T-helper 1 cell treated with Interleukin-12 subunit alpha and Interleukin-12 subunit beta and Interleukin-4 antibody, amounts not matched to agents 30 μg/mL and 1 μg/mL, for 36 hours (primary cell): ENCODE data around the gene YPEL2.
A peak's percentile ranks its signal among the peaks of the same experiment; 100 is the strongest.

Experiments used
- H3K27ac Mint-ChIP-seq: one replicate; pipeline ENCODE4 v1.8.0; 2021; ENCODE audit warnings: mild to moderate bottlenecking, mixed read lengths
- H3K27me3 Mint-ChIP-seq: one replicate; pipeline ENCODE4 v1.8.0; 2021; ENCODE audit warnings: low read depth, mixed read lengths
- H3K36me3 Mint-ChIP-seq: one replicate; pipeline ENCODE4 v1.8.0; 2021; ENCODE audit warnings: low read depth, mixed read lengths
- H3K4me1 Mint-ChIP-seq: one replicate; pipeline ENCODE4 v1.8.0; 2021; ENCODE audit warnings: low read depth, mixed read lengths
- H3K4me3 Mint-ChIP-seq: one replicate; pipeline ENCODE4 v1.8.0; 2021; ENCODE audit warnings: mild to moderate bottlenecking, moderate library complexity, mixed read lengths
- H3K9me3 Mint-ChIP-seq: one replicate; pipeline ENCODE4 v1.8.0; 2021; ENCODE audit warnings: mixed read lengths

YPEL2 gene

DNA sequence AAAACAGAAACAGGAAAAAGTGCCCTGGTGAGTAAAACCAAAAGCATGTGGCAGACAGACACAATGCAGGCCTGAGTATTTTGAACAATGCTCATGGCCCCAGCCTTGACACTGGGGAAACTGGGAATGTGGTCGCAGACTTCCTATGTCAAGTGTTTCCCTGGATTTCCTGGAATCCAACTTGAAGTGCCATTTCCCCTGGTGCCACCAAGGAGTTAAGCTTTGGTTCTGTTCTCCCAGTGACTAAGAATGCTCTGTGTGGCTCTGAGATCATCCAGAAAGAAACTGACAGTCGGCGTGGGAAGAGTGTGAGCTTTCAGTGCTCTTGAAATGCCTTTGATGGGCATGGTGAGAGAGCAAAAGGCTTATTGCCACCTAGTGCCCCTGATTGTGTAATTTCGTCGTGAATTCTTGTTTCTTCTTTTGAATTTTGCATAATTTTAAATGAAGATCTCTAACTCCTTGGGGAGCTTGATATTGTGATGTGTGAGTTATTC lies 96.0 kb downstream of the YPEL2 start:
- Mint-ChIP-seq H3K4me1 (peaks cover 5% of the 10 kb centered on the region), H3K36me3 (no peaks in the 10 kb centered on the region), H3K9me3 (peaks cover under 1% of the 10 kb centered on the region), H3K4me3 (no peak overlapping the region), H3K27me3 (no peaks in the 10 kb centered on the region), H3K27ac (no peak overlapping the region)

DNA sequence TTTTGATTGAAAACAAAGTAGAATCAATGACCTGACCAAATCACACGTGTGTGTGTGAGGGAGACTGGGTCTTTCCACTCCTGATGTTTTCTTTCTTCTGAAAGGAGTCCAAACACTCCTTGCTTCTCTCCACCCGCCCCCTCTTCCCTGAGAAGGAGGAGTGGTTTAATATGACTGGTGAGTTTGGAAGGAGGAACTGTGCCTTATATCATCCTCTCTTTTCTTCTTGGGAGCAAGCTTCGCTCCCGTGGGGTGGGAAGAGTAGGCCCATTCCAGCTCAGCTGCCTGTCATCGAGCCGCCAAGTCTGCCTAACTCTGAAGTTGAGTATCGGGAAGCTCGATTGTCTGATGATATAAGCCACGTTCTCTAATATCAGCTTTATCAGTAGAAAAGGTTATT lies 96.5 kb downstream of the YPEL2 start:
- H3K4me3 Mint-ChIP-seq = no peak overlapping the region
- H3K4me1 Mint-ChIP-seq = peaks cover 5% of the 10 kb centered on the region
- peaks cover 5% of the 10 kb centered on the region for H3K9me3 Mint-ChIP-seq
- H3K36me3 Mint-ChIP-seq = no peaks in the 10 kb centered on the region
- no peak overlapping the region for H3K27ac Mint-ChIP-seq
- no peaks in the 10 kb centered on the region for H3K27me3 Mint-ChIP-seq

DNA sequence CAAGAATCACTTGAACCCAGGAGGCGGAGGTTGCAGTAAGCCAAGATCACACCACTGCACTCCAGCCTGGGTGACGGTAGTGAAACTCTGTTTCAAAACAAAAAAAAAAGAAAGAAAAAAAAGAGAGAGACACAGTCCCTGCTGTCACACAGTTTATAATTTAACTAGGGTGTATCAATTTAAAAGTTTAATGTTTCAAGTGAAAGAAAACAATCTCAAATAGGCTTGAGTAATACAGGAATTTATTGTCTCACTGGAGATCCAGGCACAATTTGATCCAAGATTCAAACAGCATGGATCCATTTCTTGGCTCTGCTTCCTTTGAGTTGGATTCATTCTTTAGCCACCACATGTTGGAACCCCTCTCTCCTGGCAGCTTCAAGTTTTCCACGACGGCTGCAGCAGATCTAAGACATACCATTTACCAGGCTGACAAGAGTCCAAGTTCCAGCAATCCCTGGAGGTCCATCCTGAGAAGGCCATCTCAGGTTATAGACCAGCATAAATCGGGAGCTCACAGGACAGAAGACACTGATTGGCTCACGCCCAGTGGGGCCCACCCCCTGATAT lies 97.5 kb downstream of the YPEL2 start:
- H3K36me3 Mint-ChIP-seq = no peaks in the 10 kb centered on the region
- H3K4me1 Mint-ChIP-seq = peaks cover 5% of the 10 kb centered on the region
- no peak overlapping the region for H3K27ac Mint-ChIP-seq
- H3K27me3 Mint-ChIP-seq = no peaks in the 10 kb centered on the region
- H3K9me3 Mint-ChIP-seq = peaks cover 5% of the 10 kb centered on the region
- no peak overlapping the region for H3K4me3 Mint-ChIP-seq

DNA sequence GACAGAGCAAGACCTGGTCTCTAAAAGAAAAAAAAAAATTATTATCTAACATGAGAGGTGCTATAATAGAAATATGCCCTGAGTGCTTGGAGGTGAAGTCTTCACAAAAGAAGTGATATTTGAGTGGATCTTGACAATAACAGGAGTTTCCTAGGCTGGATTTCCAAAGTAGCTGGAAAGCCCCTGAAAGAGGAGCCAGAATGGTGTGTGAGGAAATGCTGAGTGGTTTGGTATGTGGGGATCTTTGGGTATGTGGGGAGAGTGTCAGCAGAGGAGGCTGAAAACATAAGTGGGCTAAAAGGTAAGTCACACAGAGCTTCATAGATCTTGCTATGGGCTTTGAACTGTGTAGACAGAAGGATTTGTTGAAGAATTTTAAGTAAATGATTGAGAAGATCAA lies 100.1 kb downstream of the YPEL2 start:
- no peaks in the 10 kb centered on the region for H3K27me3 Mint-ChIP-seq

DNA sequence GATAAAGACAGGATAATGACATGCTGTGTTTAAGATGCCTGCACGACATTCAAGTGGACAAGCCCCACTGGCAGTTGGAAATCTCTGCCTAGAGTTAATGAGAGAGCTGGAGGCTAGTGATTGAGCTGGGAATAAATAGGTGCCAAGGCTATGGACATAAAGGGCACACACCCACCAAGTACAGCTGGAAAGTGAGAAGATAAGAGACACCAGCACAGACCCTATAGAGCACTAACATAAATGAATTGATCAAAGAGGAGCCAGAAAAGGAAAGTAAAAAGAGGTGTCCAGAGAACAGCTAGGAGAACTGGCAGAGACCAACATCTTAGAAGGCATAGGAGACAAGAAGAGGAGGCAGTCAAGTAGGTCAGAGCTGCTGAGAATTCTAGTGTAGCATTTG lies 101.2 kb downstream of the YPEL2 start:
- Mint-ChIP-seq H3K27ac (no peak overlapping the region), H3K4me3 (no peak overlapping the region), H3K4me1 (peaks cover 10% of the 10 kb centered on the region), H3K36me3 (no peaks in the 10 kb centered on the region), H3K9me3 (peaks cover 5% of the 10 kb centered on the region), H3K27me3 (no peaks in the 10 kb centered on the region)

More for the DNA sequence above, 100.1 kb downstream of the YPEL2 start:
- no peak overlapping the region for H3K4me3 Mint-ChIP-seq
- peaks cover 5% of the 10 kb centered on the region for H3K9me3 Mint-ChIP-seq
- H3K36me3 Mint-ChIP-seq = no peaks in the 10 kb centered on the region
- peaks cover 8% of the 10 kb centered on the region for H3K4me1 Mint-ChIP-seq
- no peak overlapping the region for H3K27ac Mint-ChIP-seq

DNA sequence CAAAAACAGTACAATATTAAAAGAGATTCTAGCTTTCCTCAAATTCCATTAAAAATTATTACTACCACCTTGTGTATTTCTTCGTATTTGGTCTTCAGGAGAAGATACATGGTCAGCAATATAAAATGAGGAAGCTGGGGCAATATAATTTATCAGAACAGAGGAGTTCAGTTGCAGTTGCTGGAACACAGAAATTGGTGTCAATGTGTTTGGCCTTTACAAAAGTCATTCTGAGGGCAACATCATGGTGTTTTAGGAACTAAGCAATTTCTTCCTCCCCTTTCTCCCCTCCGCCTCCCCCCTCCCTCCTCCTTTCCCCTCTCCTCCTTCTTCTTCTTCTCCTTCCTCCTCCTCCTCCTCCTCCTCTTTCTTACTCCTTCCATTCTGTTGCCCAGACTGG lies 102.1 kb downstream of the YPEL2 start:
- Mint-ChIP-seq H3K36me3 (no peaks in the 10 kb centered on the region), H3K4me1 (peaks cover 17% of the 10 kb centered on the region), H3K27ac (no peak overlapping the region), H3K27me3 (no peaks in the 10 kb centered on the region), H3K4me3 (no peak overlapping the region), H3K9me3 (peaks cover 5% of the 10 kb centered on the region)

DNA sequence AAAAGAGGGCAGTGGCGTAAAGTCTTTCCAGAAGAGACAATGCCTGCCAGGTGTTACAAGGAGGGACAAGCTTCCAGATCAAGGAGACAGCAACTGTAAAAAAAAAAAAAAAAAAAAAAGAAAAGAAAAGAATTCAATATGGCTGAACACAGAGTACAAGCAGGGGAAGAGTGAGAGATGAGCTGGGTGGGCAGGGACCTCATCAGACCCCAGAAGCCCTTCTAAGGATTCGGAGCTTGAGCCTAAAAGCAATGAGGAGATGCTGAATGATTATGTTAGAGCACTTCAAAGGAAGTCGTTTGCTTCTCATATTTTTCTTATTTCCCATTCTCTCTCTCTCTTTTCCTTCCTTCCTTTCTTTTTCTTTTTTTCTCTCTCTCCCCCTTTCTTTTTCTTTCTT lies 103.0 kb downstream of the YPEL2 start:
- Mint-ChIP-seq H3K4me1 (peaks cover 22% of the 10 kb centered on the region), H3K27ac (no peak overlapping the region), H3K27me3 (no peaks in the 10 kb centered on the region), H3K9me3 (peaks cover 5% of the 10 kb centered on the region), H3K36me3 (no peaks in the 10 kb centered on the region), H3K4me3 (no peak overlapping the region)

DNA sequence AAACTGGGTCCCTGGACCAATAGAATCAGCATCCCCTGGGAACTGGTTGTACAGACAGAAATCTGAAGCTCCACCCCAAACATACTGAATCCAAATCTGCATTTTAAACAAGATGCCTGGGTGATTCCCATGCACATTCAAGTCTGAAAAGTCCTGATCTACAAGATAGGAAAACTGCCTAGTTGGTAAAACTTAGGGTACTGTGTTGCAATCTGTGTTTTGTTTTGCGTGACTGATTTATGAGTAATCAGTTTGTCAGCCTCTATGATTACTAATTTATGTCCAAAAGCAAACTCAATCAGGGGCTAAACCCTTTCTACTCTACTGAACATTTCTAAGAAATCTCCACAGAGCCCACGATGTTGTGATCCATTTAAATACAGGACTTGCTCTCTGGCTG lies 103.8 kb downstream of the YPEL2 start:
- Mint-ChIP-seq H3K27ac (peak overlapping the region; percentile 55), H3K27me3 (no peaks in the 10 kb centered on the region), H3K9me3 (peaks cover 5% of the 10 kb centered on the region), H3K36me3 (no peaks in the 10 kb centered on the region), H3K4me1 (peaks cover 30% of the 10 kb centered on the region), H3K4me3 (no peak overlapping the region)

DNA sequence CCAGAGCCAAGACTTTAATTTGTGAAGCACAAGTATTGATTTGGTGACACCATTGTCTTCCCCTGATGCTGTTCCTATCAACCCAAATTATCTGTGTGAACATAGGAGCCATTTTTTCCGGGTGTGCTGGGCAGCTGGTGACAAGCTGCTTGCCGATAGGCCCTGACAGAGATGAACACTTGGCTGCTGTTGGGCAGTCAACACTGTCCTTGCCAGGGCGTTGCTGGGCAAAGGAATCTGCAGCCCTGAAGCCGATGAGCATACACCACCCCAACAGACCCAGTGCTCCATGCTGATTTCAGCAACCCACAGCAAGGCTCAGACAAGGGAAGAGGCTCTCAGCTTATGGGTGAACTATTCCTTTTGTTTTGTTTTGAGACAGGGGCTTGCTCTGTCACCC lies 105.4 kb downstream of the YPEL2 start:
- no peak overlapping the region for H3K27ac Mint-ChIP-seq
- peaks cover 5% of the 10 kb centered on the region for H3K9me3 Mint-ChIP-seq
- no peaks in the 10 kb centered on the region for H3K36me3 Mint-ChIP-seq
- H3K4me3 Mint-ChIP-seq = no peak overlapping the region
- H3K27me3 Mint-ChIP-seq = no peaks in the 10 kb centered on the region
- peaks cover 34% of the 10 kb centered on the region for H3K4me1 Mint-ChIP-seq

DNA sequence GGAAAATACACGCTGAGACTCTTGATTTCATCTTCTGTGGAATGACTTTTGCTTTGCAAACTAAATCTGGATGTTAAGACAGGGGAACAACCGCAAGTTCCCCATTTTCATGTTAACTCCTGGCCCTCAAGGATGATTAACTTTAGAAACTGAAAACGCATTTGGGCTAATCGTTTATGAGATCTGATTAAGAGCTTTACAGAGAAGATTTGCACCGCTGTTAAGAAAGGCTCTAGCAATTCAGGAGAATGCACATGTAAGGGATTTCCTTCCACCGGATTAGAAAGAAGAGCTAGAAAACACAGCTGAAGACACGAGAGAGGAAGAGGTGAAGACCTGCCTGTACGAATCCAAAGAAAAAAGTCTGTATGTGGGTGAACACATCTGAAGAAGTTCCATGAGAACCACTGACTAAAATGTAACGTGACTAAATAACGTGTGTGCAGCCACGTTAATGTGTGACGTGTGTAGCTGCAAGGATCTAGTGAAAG lies 106.4 kb downstream of the YPEL2 start:
- Mint-ChIP-seq H3K9me3 (peaks cover under 1% of the 10 kb centered on the region), H3K27ac (no peak overlapping the region), H3K4me3 (no peak overlapping the region), H3K36me3 (no peaks in the 10 kb centered on the region), H3K4me1 (peaks cover 34% of the 10 kb centered on the region), H3K27me3 (no peaks in the 10 kb centered on the region)

DNA sequence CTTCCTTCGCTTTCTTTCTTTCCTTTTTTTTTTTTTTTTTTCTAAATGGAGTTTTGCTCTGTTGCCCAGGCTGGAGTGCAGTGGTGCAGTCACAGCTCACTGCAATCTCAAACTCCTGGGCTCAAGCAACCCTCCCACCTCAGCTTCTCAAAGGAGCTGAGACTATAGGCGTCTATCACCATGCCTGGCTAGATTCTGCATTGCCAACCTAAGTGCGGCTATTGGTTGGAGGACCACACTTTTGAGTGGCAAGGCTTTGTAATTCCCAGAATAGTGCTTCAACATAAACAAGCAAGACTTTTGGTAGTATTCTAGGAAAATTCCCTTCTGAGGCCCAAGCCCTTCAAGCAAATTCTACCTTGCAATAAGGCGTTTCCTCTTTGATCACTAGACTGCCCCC lies 107.8 kb downstream of the YPEL2 start:
- peak overlapping the region; percentile 18 for H3K4me3 Mint-ChIP-seq
- peaks cover 34% of the 10 kb centered on the region for H3K4me1 Mint-ChIP-seq
- peak overlapping the region; percentile 78 for H3K27ac Mint-ChIP-seq
- no peaks in the 10 kb centered on the region for H3K27me3 Mint-ChIP-seq
- no peaks in the 10 kb centered on the region for H3K36me3 Mint-ChIP-seq
- H3K9me3 Mint-ChIP-seq = no peaks in the 10 kb centered on the region

DNA sequence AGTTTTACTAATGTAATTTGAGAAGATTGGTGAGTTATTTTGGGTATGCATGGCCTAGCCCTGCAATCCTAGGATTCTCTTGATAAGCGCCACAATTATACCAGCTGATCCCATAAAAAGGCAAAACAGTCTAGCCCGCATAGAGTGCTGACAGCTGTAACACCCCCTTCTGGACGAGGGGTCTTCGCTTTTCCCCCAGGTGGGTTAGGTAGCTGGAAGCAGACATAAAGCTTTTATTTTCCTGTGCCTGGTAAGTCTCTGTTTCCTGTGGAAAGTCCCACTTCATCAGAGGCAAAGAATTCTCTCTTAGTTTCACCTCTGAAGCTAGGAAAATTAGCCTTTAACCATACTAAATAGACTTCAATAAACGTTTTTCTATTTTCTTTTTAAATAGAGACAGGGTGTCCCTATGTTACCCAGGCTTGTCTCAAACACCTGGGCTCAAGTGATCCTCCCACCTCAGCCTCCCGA lies 108.3 kb downstream of the YPEL2 start:
- Mint-ChIP-seq H3K27ac (peak overlapping the region; percentile 78), H3K4me1 (peaks cover 34% of the 10 kb centered on the region)

DNA sequence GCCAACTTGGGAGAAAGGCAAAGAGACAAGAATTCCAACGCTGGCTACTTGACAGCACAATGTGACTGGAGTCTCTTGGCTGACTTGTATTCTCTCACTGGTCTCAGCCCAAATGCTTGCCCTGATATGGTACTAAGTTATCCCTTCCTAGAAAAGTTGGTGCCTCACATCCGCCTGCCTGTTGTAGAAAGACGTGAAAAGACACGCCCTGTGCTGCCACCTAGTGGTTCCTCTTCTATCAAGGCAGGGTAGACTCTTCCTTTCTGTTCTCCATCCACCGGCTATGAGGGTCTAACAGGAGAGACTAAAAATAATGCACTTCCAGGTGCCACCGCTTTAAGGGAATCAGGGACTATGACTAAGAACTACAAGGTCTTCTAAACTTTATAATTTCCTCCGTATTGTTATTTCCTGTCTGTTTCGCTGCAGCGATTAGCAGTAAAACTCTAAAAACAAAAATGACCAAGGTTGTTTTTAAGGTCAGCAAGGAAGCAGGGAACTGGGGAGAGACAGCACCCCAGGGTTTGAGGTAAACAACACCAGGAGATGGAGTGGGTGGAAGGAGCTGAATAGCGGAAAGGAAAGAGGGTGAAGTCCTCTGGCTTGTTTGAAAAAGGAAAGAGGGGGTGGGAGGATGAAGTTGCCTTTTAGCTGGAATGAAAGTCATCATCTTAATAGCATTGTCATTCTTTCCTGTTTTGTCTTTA lies 109.5 kb downstream of the YPEL2 start:
- peak overlapping the region; percentile 55 for H3K4me3 Mint-ChIP-seq
- peaks cover 31% of the 10 kb centered on the region for H3K4me1 Mint-ChIP-seq
- H3K27ac Mint-ChIP-seq = peak overlapping the region; percentile 78
- no peaks in the 10 kb centered on the region for H3K9me3 Mint-ChIP-seq
- no peaks in the 10 kb centered on the region for H3K36me3 Mint-ChIP-seq
- no peaks in the 10 kb centered on the region for H3K27me3 Mint-ChIP-seq

More for the DNA sequence above, 108.3 kb downstream of the YPEL2 start:
- no peaks in the 10 kb centered on the region for H3K27me3 Mint-ChIP-seq
- H3K9me3 Mint-ChIP-seq = no peaks in the 10 kb centered on the region
- no peaks in the 10 kb centered on the region for H3K36me3 Mint-ChIP-seq
- H3K4me3 Mint-ChIP-seq = peak overlapping the region; percentile 18

DNA sequence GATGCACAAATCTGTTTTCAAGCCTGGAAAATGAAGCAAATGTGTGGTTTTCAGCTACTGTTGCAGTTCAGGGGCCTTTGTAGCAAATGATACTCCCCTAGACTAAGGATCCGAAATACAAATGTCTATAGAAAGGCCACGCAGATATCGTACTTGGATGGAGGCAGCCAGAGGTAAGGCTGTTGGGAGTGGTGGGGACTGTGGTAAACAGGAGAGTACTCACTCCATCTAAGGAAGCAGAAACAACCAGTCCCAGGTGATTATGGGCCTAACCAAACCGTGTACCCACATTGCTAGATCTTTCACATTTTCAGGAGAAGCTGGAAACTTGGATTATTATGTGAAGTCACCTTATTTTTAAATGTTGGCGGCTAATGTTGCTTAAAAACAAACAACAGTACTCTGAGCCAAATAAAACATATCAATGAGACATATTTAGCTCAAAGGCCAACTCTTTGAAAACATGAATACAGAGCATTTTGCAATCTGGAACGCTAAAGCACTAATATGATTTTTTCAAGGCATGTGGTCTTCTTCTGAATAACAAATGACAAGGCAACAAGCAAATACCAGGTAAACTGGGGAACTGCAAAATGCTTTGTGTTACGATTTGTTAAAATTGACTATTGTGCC lies 110.1 kb downstream of the YPEL2 start:
- H3K9me3 Mint-ChIP-seq = no peaks in the 10 kb centered on the region

DNA sequence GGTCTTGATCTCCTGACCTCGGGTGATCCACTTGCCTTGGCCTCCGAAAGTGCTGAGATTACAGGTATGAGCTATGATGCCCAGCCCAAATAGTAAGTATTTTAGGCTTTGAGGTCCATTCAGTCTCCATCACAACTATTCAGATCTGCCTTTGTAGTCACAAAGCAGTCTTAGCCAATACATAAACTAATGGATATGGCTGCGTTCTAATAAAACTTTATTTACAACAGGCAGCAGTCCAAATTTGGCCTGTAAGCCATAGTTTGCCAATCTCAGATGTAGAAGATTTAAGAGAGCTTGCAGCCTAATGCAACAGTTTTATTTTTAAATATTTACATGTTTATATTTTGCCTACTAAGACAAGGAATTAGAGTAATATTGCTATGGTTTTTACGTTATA lies 111.7 kb downstream of the YPEL2 start:
- no peaks in the 10 kb centered on the region for H3K36me3 Mint-ChIP-seq
- peaks cover 24% of the 10 kb centered on the region for H3K4me1 Mint-ChIP-seq
- H3K27me3 Mint-ChIP-seq = no peaks in the 10 kb centered on the region
- no peak overlapping the region for H3K27ac Mint-ChIP-seq
- H3K4me3 Mint-ChIP-seq = no peak overlapping the region
- no peaks in the 10 kb centered on the region for H3K9me3 Mint-ChIP-seq

More for the DNA sequence above, 110.1 kb downstream of the YPEL2 start:
- H3K4me3 Mint-ChIP-seq = no peak overlapping the region
- peaks cover 31% of the 10 kb centered on the region for H3K4me1 Mint-ChIP-seq
- H3K27me3 Mint-ChIP-seq = no peaks in the 10 kb centered on the region
- no peaks in the 10 kb centered on the region for H3K36me3 Mint-ChIP-seq
- peak overlapping the region; percentile 78 for H3K27ac Mint-ChIP-seq
